Neural crest cell (in vitro differentiated cells): ENCODE measurements around the gene OSCP1. TPM values are rescaled to one million over a fixed set of nuclear protein-coding genes. Genes with fewer than 3 reads are reported as not detected.
A peak's percentile ranks its signal among the peaks of the same experiment; 100 is the strongest.

ENCODE experiments used
- DNase-seq: peaks from one replicate; pipeline ENCODE4 v3.0.0; 2021; ENCODE audit warnings: low read depth, mixed read lengths, low spot score
- H3K27ac Mint-ChIP-seq: one replicate; pipeline ENCODE4 v1.8.0; 2021; ENCODE audit warnings: mild to moderate bottlenecking, mixed read lengths; ENCODE audit not compliant: unreplicated experiment
- H3K27me3 Mint-ChIP-seq: 2 replicates; pipeline ENCODE4 v1.8.0; 2021; ENCODE audit warnings: low read depth, mild to moderate bottlenecking, mixed read lengths
- H3K36me3 Mint-ChIP-seq: 2 replicates; pipeline ENCODE4 v1.8.0; 2021; ENCODE audit warnings: low read depth, mild to moderate bottlenecking, mixed read lengths
- H3K4me1 Mint-ChIP-seq: 2 replicates; pipeline ENCODE4 v1.8.0; 2021; ENCODE audit warnings: mixed read lengths
- H3K4me3 Mint-ChIP-seq: one replicate; pipeline ENCODE4 v1.8.0; 2021; ENCODE audit warnings: mild to moderate bottlenecking, mixed read lengths
- H3K9me3 Mint-ChIP-seq: 2 replicates; pipeline ENCODE4 v1.8.0; 2021; ENCODE audit warnings: mixed read lengths
- total RNA-seq: library from RNA; stranded (reverse); gene quantifications from 2 replicates; pipeline ENCODE4 v1.2.1, GENCODE V29; 2021
- TF ChIP-seq, protein P1 (sequence below): fragments of 200-600 bp; sonication (generic); conservative IDR thresholded peaks from 2 replicates; pipeline ENCODE4 v1.5.0; 2021; ENCODE audit warnings: antibody characterized with exemption, mild to moderate bottlenecking

Gene OSCP1
- total RNA-seq, 1 donor from 2014 or later, result 10.5 TPM

DNA sequence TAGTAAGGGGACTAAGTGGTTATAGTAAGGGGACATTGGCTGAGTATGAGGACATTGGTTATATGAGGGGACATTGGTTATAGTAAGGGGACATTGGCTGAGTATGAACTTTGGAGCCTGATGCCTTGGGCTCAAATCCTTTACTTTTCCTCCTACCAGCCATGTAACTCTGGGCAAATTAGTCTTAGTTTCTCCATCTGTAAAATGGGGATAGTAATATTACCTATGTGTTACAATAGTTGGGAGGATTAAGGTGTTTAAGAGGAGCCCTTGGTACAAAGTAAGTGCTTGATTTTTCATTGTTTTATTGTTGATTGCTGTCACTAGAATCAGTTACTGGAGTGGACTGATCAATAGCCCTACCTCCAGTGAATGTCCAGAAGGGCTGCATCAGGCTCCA lies 2.8 kb downstream of the OSCP1 start:
- DNase-seq, result no peak
- peaks cover 3% of the 10 kb centered on the region for H3K27me3 Mint-ChIP-seq
- peak overlapping the region; percentile 60 for H3K4me3 Mint-ChIP-seq
- no peaks in the 10 kb centered on the region for H3K9me3 Mint-ChIP-seq
- H3K36me3 Mint-ChIP-seq, result no peaks in the 10 kb centered on the region
- TF ChIP-seq, protein P1, sequence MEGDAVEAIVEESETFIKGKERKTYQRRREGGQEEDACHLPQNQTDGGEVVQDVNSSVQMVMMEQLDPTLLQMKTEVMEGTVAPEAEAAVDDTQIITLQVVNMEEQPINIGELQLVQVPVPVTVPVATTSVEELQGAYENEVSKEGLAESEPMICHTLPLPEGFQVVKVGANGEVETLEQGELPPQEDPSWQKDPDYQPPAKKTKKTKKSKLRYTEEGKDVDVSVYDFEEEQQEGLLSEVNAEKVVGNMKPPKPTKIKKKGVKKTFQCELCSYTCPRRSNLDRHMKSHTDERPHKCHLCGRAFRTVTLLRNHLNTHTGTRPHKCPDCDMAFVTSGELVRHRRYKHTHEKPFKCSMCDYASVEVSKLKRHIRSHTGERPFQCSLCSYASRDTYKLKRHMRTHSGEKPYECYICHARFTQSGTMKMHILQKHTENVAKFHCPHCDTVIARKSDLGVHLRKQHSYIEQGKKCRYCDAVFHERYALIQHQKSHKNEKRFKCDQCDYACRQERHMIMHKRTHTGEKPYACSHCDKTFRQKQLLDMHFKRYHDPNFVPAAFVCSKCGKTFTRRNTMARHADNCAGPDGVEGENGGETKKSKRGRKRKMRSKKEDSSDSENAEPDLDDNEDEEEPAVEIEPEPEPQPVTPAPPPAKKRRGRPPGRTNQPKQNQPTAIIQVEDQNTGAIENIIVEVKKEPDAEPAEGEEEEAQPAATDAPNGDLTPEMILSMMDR, result no peak
- peaks cover 50% of the 10 kb centered on the region for H3K4me1 Mint-ChIP-seq
- H3K27ac Mint-ChIP-seq, result no peak overlapping the region

DNA sequence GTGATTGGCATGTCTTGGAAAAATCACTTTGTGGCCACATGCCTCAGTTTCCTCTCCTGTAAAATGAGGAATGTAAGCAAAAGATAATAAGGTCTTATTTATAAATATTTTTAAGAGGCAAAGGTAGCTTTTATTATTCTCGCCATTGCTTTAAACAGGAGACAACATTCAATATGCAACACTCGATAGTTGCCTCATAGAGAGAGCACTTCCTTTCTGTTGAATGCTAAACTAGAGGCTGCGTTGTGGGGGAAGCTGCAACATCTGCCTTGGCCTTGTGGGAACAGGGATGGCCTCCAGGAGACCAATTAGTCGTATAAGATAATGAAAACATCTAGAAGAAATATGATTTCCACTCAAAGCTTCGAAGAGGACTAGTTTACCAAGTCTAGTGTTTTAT lies 3.5 kb downstream of the OSCP1 start:
- H3K27ac Mint-ChIP-seq, result no peak overlapping the region
- H3K4me3 Mint-ChIP-seq, result no peak overlapping the region
- TF ChIP-seq, protein P1, result no peak
- no peak for DNase-seq
- H3K4me1 Mint-ChIP-seq, result peaks cover 48% of the 10 kb centered on the region
- peaks cover 3% of the 10 kb centered on the region for H3K27me3 Mint-ChIP-seq
- no peaks in the 10 kb centered on the region for H3K9me3 Mint-ChIP-seq
- H3K36me3 Mint-ChIP-seq, result no peaks in the 10 kb centered on the region

DNA sequence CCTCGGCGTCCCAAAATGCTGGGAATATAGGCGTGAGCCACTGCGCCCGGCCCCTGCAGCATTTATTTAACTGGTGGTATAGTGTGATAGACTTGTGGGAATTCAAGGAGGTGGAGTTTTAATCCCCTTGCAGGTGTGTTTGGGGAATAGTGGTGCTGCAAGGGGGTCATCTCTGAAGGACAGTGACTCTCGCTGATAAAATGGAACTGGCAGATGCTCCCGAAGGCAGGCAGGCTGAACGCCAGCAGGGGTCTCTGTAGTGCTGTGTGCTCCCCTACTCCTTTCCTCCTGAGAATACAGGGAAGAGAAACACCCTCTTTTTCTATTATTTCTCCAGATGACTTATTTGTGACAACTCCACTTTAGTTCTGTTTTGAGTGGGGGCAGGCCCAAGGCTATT lies 4.0 kb downstream of the OSCP1 start:
- TF ChIP-seq, protein P1, result peak; percentile 49
- Mint-ChIP-seq H3K4me3 (no peak overlapping the region), H3K27ac (no peak overlapping the region), H3K27me3 (peaks cover 3% of the 10 kb centered on the region), H3K4me1 (peaks cover 43% of the 10 kb centered on the region), H3K9me3 (no peaks in the 10 kb centered on the region), H3K36me3 (no peaks in the 10 kb centered on the region)
- DNase-seq, result peak; percentile 36

DNA sequence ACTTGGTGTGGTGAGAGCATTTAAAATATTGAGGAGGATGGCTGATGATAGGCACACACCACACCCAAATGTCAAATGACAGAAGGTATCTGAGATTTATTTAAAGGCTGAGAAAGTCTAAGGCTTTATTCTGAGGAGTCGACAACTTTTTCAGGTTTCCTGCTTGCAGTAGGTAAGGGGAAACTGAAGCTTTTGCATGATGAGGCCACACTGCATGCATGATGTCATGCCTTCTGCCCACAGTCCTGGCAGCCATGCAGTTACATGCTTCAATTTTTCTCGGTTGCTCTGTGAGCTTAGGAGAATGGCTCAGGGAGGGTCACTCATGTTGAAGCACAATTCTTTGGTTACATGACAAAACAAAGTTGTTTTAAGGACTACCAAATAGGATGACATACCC lies 7.0 kb downstream of the OSCP1 start:
- Mint-ChIP-seq H3K27ac (no peak overlapping the region), H3K36me3 (no peaks in the 10 kb centered on the region), H3K4me3 (no peak overlapping the region), H3K9me3 (no peaks in the 10 kb centered on the region), H3K4me1 (peaks cover 33% of the 10 kb centered on the region), H3K27me3 (no peaks in the 10 kb centered on the region)
- TF ChIP-seq, protein P1, result no peak
- DNase-seq, result no peak

DNA sequence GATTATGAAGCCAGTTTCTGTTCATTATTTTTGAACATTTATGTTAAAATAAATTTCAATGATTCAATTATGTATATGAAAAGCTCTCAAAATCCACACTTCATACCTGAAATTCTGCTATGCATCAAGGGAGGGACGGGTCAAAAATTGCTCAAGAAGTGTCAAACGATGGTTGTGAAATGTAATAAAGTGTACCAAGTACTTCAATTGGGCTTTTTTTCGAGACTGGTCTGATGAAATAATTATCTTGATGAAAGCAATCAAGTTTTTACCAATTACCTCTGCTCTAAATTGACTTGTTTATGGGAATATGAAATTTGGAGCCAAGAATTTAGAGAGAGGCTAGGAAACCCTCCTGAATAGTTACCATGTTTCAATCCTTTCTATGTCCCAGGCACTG lies 7.9 kb downstream of the OSCP1 start:
- H3K27me3 Mint-ChIP-seq, result no peaks in the 10 kb centered on the region
- H3K4me1 Mint-ChIP-seq, result peaks cover 32% of the 10 kb centered on the region
- H3K36me3 Mint-ChIP-seq, result no peaks in the 10 kb centered on the region
- H3K9me3 Mint-ChIP-seq, result no peaks in the 10 kb centered on the region
- no peak for DNase-seq
- TF ChIP-seq, protein P1, result no peak
- no peak overlapping the region for H3K4me3 Mint-ChIP-seq
- H3K27ac Mint-ChIP-seq, result no peak overlapping the region

DNA sequence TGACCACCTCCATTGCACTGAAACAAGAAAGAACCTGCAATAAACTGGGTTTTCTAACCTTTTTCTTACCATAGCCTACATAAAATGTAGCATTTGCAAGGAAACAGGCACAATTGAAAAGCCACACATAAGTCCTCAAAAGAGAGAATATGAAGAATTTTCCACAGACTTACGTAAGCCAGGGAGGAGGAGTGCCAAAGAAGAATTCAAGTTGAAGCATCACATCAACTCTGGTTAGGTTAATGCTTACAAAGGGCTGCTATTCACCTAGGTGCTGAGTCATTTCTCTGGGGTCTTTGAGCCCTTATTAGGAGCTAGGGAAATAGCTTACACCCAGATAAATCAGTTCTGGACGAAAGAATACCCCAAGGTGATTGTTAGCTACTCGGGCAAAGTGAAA lies 9.6 kb downstream of the OSCP1 start:
- H3K9me3 Mint-ChIP-seq, result no peaks in the 10 kb centered on the region
- peaks cover 22% of the 10 kb centered on the region for H3K4me1 Mint-ChIP-seq
- no peaks in the 10 kb centered on the region for H3K27me3 Mint-ChIP-seq
- TF ChIP-seq, protein P1, result no peak
- peak overlapping the region; percentile 37 for H3K27ac Mint-ChIP-seq
- DNase-seq, result no peak
- H3K4me3 Mint-ChIP-seq, result no peak overlapping the region
- no peaks in the 10 kb centered on the region for H3K36me3 Mint-ChIP-seq
